ENCODE data around the gene STIM2.

Gene STIM2

GRCh38 chr4:26854701-26855100 is 5.9 kb upstream of the STIM2 start:
- Histone ChIP-seq H3K27me3 (ENCODE audit: insufficient read depth, low read length, poor library complexity) (no peaks in the 10 kb centered on the region), H3K4me3 (ENCODE audit: low read depth in 1 of 2, low read length in 2 of 2) (no peak overlapping the region), H2AFZ (ENCODE audit: low read depth, low read length) (no peak overlapping the region), H3K9ac (ENCODE audit: low read depth, low read length) (no peak overlapping the region), H3K4me1 (ENCODE audit: insufficient read depth, low read length) (peaks cover 24% of the 10 kb centered on the region), H3K9me3 (ENCODE audit: insufficient read depth, low read length, severe bottlenecking) (no peaks in the 10 kb centered on the region), H3K36me3 (ENCODE audit: insufficient read depth, low read length) (no peaks in the 10 kb centered on the region), H4K20me1 (ENCODE audit: insufficient read depth, low read length) (no peaks in the 10 kb centered on the region), H3K27ac (ENCODE audit: low read length) (no peak overlapping the region), H3K4me2 (ENCODE audit: insufficient read depth, low read length) (no peak overlapping the region), H3K79me2 (ENCODE audit: insufficient read depth, low read length) (peaks cover 20% of the 10 kb centered on the region)
- no peak for TF ChIP-seq EZH2 (IDR thresholded peaks at IDR 0.05; ENCODE audit: borderline replicate concordance, low read depth, low read length, severe bottlenecking)
- TF ChIP-seq CTCF (IDR thresholded peaks at IDR 0.05; ENCODE audit: borderline replicate concordance, extremely low read depth, low read length, poor library complexity, severe bottlenecking) = no peak
- ATAC-seq (ENCODE audit: insufficient read depth, low read depth) (no peak), DNase-seq (no peak)

- no peaks in the 10 kb centered on the region for H3K9me3 ChIP-seq (ENCODE audit: insufficient read depth, low read length, severe bottlenecking)
- ATAC-seq (ENCODE audit: insufficient read depth, low read depth) (no peak), DNase-seq (no peak)
- H3K79me2 ChIP-seq (ENCODE audit: insufficient read depth, low read length) = peaks cover 29% of the 10 kb centered on the region
- peak overlapping the region; percentile 86 for H3K27ac ChIP-seq (ENCODE audit: low read length)
- H3K9ac ChIP-seq (ENCODE audit: low read depth, low read length) = peak overlapping the region; percentile 67
- H3K27me3 ChIP-seq (ENCODE audit: insufficient read depth, low read length, poor library complexity) = no peaks in the 10 kb centered on the region
- peak overlapping the region; percentile 31 to 65; a peak in 3 of 4 replicates for H3K4me3 ChIP-seq (ENCODE audit: low read depth in 1 of 2, low read length in 2 of 2)
- TF ChIP-seq EZH2 (IDR thresholded peaks at IDR 0.05; ENCODE audit: borderline replicate concordance, low read depth, low read length, severe bottlenecking) = no peak
- no peak for TF ChIP-seq CTCF (IDR thresholded peaks at IDR 0.05; ENCODE audit: borderline replicate concordance, extremely low read depth, low read length, poor library complexity, severe bottlenecking)
- no peaks in the 10 kb centered on the region; the same call in 1 of the 2 replicates for H4K20me1 ChIP-seq (ENCODE audit: insufficient read depth, low read length)
- H2AFZ ChIP-seq (ENCODE audit: low read depth, low read length) = peak overlapping the region; percentile 100
- peaks cover 29% of the 10 kb centered on the region for H3K4me1 ChIP-seq (ENCODE audit: insufficient read depth, low read length)
- peak overlapping the region; percentile 96 for H3K4me2 ChIP-seq (ENCODE audit: insufficient read depth, low read length)
- no peaks in the 10 kb centered on the region for H3K36me3 ChIP-seq (ENCODE audit: insufficient read depth, low read length)
These were observed 3.7 kb upstream of the STIM2 start for GRCh38 chr4:26856906-26857277.

GRCh38 chr4:26857278-26858034 is 3.2 kb upstream of the STIM2 start:
- Histone ChIP-seq H3K4me3 (ENCODE audit: low read depth in 1 of 2, low read length in 2 of 2) (peak overlapping the region; percentile 31 to 65), H3K79me2 (ENCODE audit: insufficient read depth, low read length) (peaks cover 35% of the 10 kb centered on the region), H3K36me3 (ENCODE audit: insufficient read depth, low read length) (no peaks in the 10 kb centered on the region), H2AFZ (ENCODE audit: low read depth, low read length) (peak overlapping the region; percentile 100), H3K27ac (ENCODE audit: low read length) (peak overlapping the region; percentile 94), H3K9me3 (ENCODE audit: insufficient read depth, low read length, severe bottlenecking) (no peaks in the 10 kb centered on the region), H4K20me1 (ENCODE audit: insufficient read depth, low read length) (peaks cover 3% of the 10 kb centered on the region; the same call in 1 of the 2 replicates), H3K9ac (ENCODE audit: low read depth, low read length) (peak overlapping the region; percentile 67), H3K4me1 (ENCODE audit: insufficient read depth, low read length) (peaks cover 32% of the 10 kb centered on the region), H3K4me2 (ENCODE audit: insufficient read depth, low read length) (peak overlapping the region; percentile 96), H3K27me3 (ENCODE audit: insufficient read depth, low read length, poor library complexity) (no peaks in the 10 kb centered on the region)
- DNase-seq (peak; percentile 89), ATAC-seq (ENCODE audit: insufficient read depth, low read depth) (peak; percentile 68)
- TF ChIP-seq EZH2 (IDR thresholded peaks at IDR 0.05; ENCODE audit: borderline replicate concordance, low read depth, low read length, severe bottlenecking) (no peak), CTCF (IDR thresholded peaks at IDR 0.05; ENCODE audit: borderline replicate concordance, extremely low read depth, low read length, poor library complexity, severe bottlenecking) (no peak)

Measured in DND-41 (cell line).